Type B pancreatic cell (in vitro differentiated cells): ENCODE measurements around the gene OR5AU1. TPM values are rescaled to one million over a fixed set of nuclear protein-coding genes. Genes with fewer than 3 reads are reported as not detected.

Source experiments
- DNase-seq: peaks from one replicate; pipeline ENCODE4 v3.0.0; 2021; ENCODE audit warnings: mixed read lengths; ENCODE audit not compliant: unreplicated experiment; ENCODE audit errors: extremely low spot score
- H3K27ac Mint-ChIP-seq: 2 replicates; pipeline ENCODE4 v1.8.0; 2021; ENCODE audit warnings: mild to moderate bottlenecking, mixed read lengths
- H3K27me3 Mint-ChIP-seq: 2 replicates; pipeline ENCODE4 v1.8.0; 2021; ENCODE audit warnings: mixed read lengths
- H3K36me3 Mint-ChIP-seq: 2 replicates; pipeline ENCODE4 v1.8.0; 2021; ENCODE audit warnings: mixed read lengths
- H3K4me1 Mint-ChIP-seq: one replicate; pipeline ENCODE4 v1.8.0; 2021; ENCODE audit warnings: mixed read lengths; ENCODE audit not compliant: unreplicated experiment
- H3K4me3 Mint-ChIP-seq: 2 replicates; pipeline ENCODE4 v1.8.0; 2021; ENCODE audit warnings: mild to moderate bottlenecking, mixed read lengths
- H3K9me3 Mint-ChIP-seq: 2 replicates; pipeline ENCODE4 v1.8.0; 2021; ENCODE audit warnings: mixed read lengths
- total RNA-seq: library from RNA; stranded (reverse); gene quantifications from 2 replicates; pipeline ENCODE4 v1.2.1, GENCODE V29; 2021; ENCODE audit warnings: low replicate concordance
- TF ChIP-seq, protein P1 (sequence below): fragments of 200-600 bp; sonication (generic); conservative IDR thresholded peaks from 2 replicates; pipeline ENCODE4 v1.5.0; 2021; ENCODE audit warnings: antibody characterized with exemption, mild to moderate bottlenecking

Gene OR5AU1
- total RNA-seq, 1 donor from 2014 or later = not detected

DNA sequence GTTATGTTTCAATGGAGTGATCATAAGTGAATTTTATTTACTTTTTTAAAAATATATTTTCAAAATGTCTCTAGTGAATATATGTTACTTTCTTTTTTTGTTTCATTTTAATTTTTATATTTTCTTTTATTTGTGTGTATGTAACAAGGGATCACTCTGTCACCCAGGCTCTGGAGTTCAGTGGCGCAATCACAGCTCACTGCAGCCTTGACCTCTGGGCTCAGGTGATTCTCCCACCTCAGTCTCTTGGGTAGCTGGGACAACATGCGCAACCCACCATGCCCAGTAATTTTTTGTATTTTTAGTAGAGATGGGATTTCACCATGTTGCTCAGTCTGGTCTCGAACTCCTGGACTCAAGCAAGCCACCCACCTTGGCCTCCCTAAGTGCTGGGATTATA is 36.9 kb downstream of the OR5AU1 start:
- Mint-ChIP-seq H3K9me3 (no peaks in the 10 kb centered on the region), H3K4me1 (no peaks in the 10 kb centered on the region), H3K36me3 (no peaks in the 10 kb centered on the region), H3K4me3 (no peak overlapping the region), H3K27ac (no peak overlapping the region), H3K27me3 (no peaks in the 10 kb centered on the region)
- DNase-seq = no peak
- TF ChIP-seq, protein P1, sequence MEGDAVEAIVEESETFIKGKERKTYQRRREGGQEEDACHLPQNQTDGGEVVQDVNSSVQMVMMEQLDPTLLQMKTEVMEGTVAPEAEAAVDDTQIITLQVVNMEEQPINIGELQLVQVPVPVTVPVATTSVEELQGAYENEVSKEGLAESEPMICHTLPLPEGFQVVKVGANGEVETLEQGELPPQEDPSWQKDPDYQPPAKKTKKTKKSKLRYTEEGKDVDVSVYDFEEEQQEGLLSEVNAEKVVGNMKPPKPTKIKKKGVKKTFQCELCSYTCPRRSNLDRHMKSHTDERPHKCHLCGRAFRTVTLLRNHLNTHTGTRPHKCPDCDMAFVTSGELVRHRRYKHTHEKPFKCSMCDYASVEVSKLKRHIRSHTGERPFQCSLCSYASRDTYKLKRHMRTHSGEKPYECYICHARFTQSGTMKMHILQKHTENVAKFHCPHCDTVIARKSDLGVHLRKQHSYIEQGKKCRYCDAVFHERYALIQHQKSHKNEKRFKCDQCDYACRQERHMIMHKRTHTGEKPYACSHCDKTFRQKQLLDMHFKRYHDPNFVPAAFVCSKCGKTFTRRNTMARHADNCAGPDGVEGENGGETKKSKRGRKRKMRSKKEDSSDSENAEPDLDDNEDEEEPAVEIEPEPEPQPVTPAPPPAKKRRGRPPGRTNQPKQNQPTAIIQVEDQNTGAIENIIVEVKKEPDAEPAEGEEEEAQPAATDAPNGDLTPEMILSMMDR = no peak

DNA sequence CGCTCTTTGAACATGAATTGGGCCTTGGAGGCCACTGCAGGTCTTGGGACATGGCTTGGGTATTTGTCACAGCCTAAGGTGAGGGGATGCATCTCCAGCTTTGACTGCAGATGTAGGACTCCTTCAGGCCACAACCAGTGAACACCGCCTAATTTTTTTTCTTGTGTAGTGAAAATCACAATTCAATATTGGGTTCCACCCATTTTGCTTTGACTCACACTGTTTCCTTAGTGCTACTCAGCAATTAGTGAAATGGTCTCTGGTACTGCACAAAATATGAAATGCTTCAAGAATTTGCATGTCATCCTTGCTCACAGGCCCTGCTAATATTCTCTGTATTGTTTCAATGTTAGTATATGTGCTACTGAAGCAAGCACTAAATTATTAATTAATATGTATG is 42.5 kb downstream of the OR5AU1 start:
- Mint-ChIP-seq H3K27me3 (no peaks in the 10 kb centered on the region), H3K4me3 (no peak overlapping the region), H3K27ac (no peak overlapping the region), H3K9me3 (no peaks in the 10 kb centered on the region), H3K36me3 (no peaks in the 10 kb centered on the region), H3K4me1 (peaks cover 12% of the 10 kb centered on the region)
- DNase-seq = no peak
- TF ChIP-seq, protein P1 = no peak

GRCh38 chr14:21112255-21112654 is 43.6 kb downstream of the OR5AU1 start:
- Mint-ChIP-seq H3K4me3 (no peak overlapping the region), H3K4me1 (peaks cover 19% of the 10 kb centered on the region), H3K27me3 (no peaks in the 10 kb centered on the region), H3K9me3 (no peaks in the 10 kb centered on the region), H3K27ac (no peak overlapping the region), H3K36me3 (no peaks in the 10 kb centered on the region)
- TF ChIP-seq, protein P1 = no peak
- DNase-seq = no peak

GRCh38 chr14:21109377-21110138 is 46.3 kb downstream of the OR5AU1 start:
- no peaks in the 10 kb centered on the region for H3K9me3 Mint-ChIP-seq
- TF ChIP-seq, protein P1 = no peak
- H3K36me3 Mint-ChIP-seq = no peaks in the 10 kb centered on the region
- DNase-seq = no peak
- H3K27me3 Mint-ChIP-seq = no peaks in the 10 kb centered on the region
- H3K4me1 Mint-ChIP-seq = peaks cover 40% of the 10 kb centered on the region
- H3K4me3 Mint-ChIP-seq = no peak overlapping the region
- no peak overlapping the region for H3K27ac Mint-ChIP-seq

- Mint-ChIP-seq H3K27ac (no peak overlapping the region), H3K27me3 (no peaks in the 10 kb centered on the region), H3K9me3 (no peaks in the 10 kb centered on the region), H3K36me3 (no peaks in the 10 kb centered on the region), H3K4me1 (peaks cover 43% of the 10 kb centered on the region), H3K4me3 (no peak overlapping the region)
- TF ChIP-seq, protein P1 = no peak
- DNase-seq = no peak
Observed at GRCh38 chr14:21108791-21109190, 47.1 kb downstream of the OR5AU1 start.
